ENCODE measurements around the gene MYO1G. TPM values are rescaled to one million over a fixed set of nuclear protein-coding genes. Genes with fewer than 3 reads are reported as not detected.

The MYO1G gene
- total RNA-seq, 1 experiment from 2014 or later, result 0.57 TPM

DNA sequence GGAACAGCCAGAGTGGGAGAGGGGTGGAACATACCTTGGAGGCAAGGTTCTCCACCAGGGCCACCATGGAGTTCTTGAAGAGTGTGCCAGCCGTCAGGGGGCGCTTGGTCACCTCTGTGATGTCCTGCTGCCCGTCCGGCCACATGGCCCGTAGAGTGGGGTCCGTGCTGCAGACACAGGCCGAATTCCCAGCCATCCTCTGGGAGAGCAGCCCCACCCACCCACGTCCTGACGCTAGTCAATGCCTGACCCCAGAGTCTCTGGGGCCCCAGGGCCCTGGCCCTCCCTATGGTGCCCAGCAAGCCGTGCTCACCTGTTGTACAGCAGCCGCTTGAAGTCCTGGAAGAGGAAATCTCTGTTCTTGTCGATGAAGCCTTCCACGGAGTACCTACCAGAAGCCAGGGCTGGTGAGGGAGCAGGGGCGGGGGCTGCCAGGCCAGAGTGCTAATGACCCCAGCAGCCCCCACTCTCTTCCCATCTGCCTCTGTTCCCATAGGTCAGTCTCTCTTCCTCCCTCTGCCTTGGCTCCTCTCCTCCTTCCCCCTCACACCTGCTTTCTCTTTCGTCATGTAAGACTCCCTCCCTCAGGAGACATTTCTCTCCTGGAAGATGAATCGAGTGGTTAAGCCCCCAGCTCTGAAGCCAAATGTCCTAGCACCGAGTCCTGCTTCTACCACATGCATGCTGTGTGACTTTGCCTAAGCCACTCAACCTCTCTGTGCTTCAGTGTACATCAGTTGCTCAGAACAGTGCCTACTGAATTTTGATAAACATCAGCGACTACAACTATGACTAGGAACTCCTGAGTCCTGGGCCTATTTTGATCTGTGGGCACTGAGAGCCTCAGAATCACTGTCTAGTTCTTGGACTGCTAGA is 11.0 kb downstream of the MYO1G start:
- Histone ChIP-seq H3K4ac (ENCODE audit: low read depth, low read length) (no peak overlapping the region), H2AK5ac (ENCODE audit: insufficient read length, low read length) (no peak overlapping the region), H2AFZ (ENCODE audit: low read length) (no peak overlapping the region), H3K18ac (ENCODE audit: insufficient read length, low read depth, low read length) (no peak overlapping the region), H2BK12ac (ENCODE audit: insufficient read length, low read depth, low read length) (no peak overlapping the region), H3K23ac (ENCODE audit: insufficient read length, low read depth, low read length) (no peak overlapping the region), H2BK5ac (ENCODE audit: insufficient read length, low read length) (no peak overlapping the region), H3K9me3 (ENCODE audit: control insufficient read depth, low read depth, low read length) (no peaks in the 10 kb centered on the region), H4K5ac (ENCODE audit: insufficient read length, low read depth, low read length) (no peak overlapping the region), H3K79me1 (ENCODE audit: insufficient read depth, low read depth, low read length, poor library complexity, severe bottlenecking) (no peaks in the 10 kb centered on the region), H3K9ac (ENCODE audit: extremely low read depth, insufficient read length, low read length) (no peak overlapping the region), H4K8ac (replicated peaks; ENCODE audit: insufficient read length, low read depth, low read length) (no peak overlapping the region), H4K20me1 (ENCODE audit: control insufficient read depth, insufficient read depth, insufficient read length) (no peaks in the 10 kb centered on the region), H3K27me3 (ENCODE audit: insufficient read depth, low read length) (no peaks in the 10 kb centered on the region), H3K14ac (ENCODE audit: insufficient read depth, low read length) (no peak overlapping the region), H4K91ac (ENCODE audit: insufficient read length, low read depth, low read length) (no peak overlapping the region), H3K23me2 (ENCODE audit: insufficient read length, low read depth, low read length, poor library complexity, severe bottlenecking) (no peaks in the 10 kb centered on the region), H3T11ph (ENCODE audit: low read length) (no peak overlapping the region), H2BK120ac (ENCODE audit: low read depth, low read length, poor library complexity, severe bottlenecking) (no peak overlapping the region), H2BK15ac (ENCODE audit: low read depth, low read length) (no peak overlapping the region), H3K56ac (ENCODE audit: insufficient read length, low read depth, low read length) (no peak overlapping the region), H3K27ac (ENCODE audit: insufficient read length, low read depth, low read length) (no peak overlapping the region), H3K4me2 (ENCODE audit: insufficient read depth, insufficient read length, low read length) (no peak overlapping the region), H2BK20ac (ENCODE audit: low read depth, low read length, poor library complexity, severe bottlenecking) (no peak overlapping the region), H3K79me2 (ENCODE audit: insufficient read depth, low read length) (no peaks in the 10 kb centered on the region), H3K4me1 (ENCODE audit: insufficient read depth, low read length) (no peaks in the 10 kb centered on the region)
- H3K4me1 Mint-ChIP-seq, result peaks cover 0 to 5% of the 10 kb centered on the region in 2 experiments; a peak in 3 of 4 replicates
- H3K36me3 Mint-ChIP-seq (ENCODE audit: insufficient read depth in 1 of 3, low read depth in 3 of 3), result no peaks in the 10 kb centered on the region; a peak in 1 of 7 replicates
- H3K9me3 Mint-ChIP-seq, result no peaks in the 10 kb centered on the region
- TF ChIP-seq, protein P1, sequence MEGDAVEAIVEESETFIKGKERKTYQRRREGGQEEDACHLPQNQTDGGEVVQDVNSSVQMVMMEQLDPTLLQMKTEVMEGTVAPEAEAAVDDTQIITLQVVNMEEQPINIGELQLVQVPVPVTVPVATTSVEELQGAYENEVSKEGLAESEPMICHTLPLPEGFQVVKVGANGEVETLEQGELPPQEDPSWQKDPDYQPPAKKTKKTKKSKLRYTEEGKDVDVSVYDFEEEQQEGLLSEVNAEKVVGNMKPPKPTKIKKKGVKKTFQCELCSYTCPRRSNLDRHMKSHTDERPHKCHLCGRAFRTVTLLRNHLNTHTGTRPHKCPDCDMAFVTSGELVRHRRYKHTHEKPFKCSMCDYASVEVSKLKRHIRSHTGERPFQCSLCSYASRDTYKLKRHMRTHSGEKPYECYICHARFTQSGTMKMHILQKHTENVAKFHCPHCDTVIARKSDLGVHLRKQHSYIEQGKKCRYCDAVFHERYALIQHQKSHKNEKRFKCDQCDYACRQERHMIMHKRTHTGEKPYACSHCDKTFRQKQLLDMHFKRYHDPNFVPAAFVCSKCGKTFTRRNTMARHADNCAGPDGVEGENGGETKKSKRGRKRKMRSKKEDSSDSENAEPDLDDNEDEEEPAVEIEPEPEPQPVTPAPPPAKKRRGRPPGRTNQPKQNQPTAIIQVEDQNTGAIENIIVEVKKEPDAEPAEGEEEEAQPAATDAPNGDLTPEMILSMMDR (conservative IDR thresholded peaks at IDR 0.05), result peak; percentile 60; the same call in 2 of the 3 replicates
- peak overlapping the region in 1 of 3 experiments; percentile 28; a peak in 1 of 7 replicates for H3K27ac Mint-ChIP-seq
- H3K27me3 Mint-ChIP-seq (ENCODE audit: low read depth), result peaks cover 9% of the 10 kb centered on the region
- no peak overlapping the region for H3K4me3 Mint-ChIP-seq
- WGBS (ENCODE audit: extremely low coverage, insufficient read length, low lambda C conversion rate), result no CpG with 5 or more reads among the region's 18 CpGs
- DNase-seq, result peak; percentile 78

Data from H9 (cell line).